ENCODE measurements around the gene AURKAIP1. TPM values are rescaled to one million over a fixed set of nuclear protein-coding genes. Genes with fewer than 3 reads are reported as not detected.

AURKAIP1 gene
- total and polyA plus RNA-seq, 9 of the 15 experiments (the other 6 are each of a cell fraction or from before 2014, with no cell fraction given): 7.8 to 478 (median 92.0) TPM

DNA sequence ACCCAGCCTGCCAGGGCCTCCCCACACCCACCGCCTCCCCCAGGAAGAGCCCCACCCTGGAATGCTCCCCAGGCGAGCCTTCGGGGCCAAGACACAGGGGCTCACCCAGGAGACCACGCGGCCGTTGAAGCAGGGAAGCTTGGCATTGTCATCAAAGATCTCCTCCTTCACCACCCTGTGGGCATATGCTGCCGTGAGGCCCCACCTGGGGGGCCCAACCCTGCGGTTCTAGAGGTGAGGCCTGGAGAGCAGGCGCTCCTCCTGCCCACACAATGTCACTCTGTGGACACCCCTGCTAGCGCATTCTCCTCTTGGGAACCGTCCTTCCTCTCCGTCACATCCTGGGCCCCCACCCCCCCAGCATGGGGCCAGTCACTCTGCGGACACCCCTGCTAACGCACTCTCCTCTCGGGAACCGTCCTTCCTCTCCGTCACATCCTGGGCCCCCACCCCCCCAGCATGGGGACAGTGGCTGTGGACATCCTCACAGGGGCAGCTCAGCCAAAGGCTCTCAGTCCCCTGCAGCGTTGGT, 32.4 kb downstream of the AURKAIP1 start:
- Histone ChIP-seq H3K4me1 (replicated peaks in 1 of 2; ENCODE audit: control insufficient read depth in 2 of 2, insufficient read depth in 2 of 2, low read length in 2 of 2) (peaks cover 9 to 88% of the 10 kb centered on the region in 2 experiments; a peak in 3 of 5 replicates), H3K36me3 (ENCODE audit: control insufficient read depth, insufficient read depth, low read length) (peaks cover 73% of the 10 kb centered on the region; the same call in 2 of the 3 replicates), H3K9me1 (ENCODE audit: control insufficient read depth, insufficient read depth, low read length) (peaks cover 8% of the 10 kb centered on the region), H3K79me2 (ENCODE audit: control insufficient read depth, insufficient read depth, low read length) (peaks cover 49% of the 10 kb centered on the region), H3K9ac (ENCODE audit: insufficient read depth in 1 of 2, low read depth in 2 of 2, low read length in 2 of 2) (no peak overlapping the region), H3K27me3 (ENCODE audit: control insufficient read depth in 2 of 2, insufficient read depth in 2 of 2, low read length in 2 of 2) (no peaks in the 10 kb centered on the region), H4K20me1 (replicated peaks; ENCODE audit: control insufficient read depth, insufficient read depth, low read length) (peaks cover 45% of the 10 kb centered on the region; the same call in 1 of the 2 replicates), H2AFZ (ENCODE audit: low read depth, low read length) (no peak overlapping the region), H3K9me3 (replicated peaks; ENCODE audit: control insufficient read depth, insufficient read depth, low read depth, low read length) (peaks cover 2% of the 10 kb centered on the region; the same call in 1 of the 2 replicates), H3K27ac (ENCODE audit: extremely low read depth, low read depth, low read length) (no peak overlapping the region), H3K4me2 (ENCODE audit: insufficient read depth, low read length) (no peak overlapping the region), H3K4me3 (no peak overlapping the region)
- in situ Hi-C loops (cut with MboI): no loop called here
- no peak for FAIRE-seq
- ATAC-seq: no peak
- intact Hi-C loops (cut with micrococcal nuclease): no loop called here
- no peak for DNase-seq (ENCODE audit: extremely low read depth in 1 of 4, low spot score in 3 of 4)
- ChIA-PET CTCF (ENCODE audit: low intra/inter-chr PET ratio) (no interaction called here), POLR2A (interaction anchor here (0.6 to 1.1 kb wide), 3 partner anchors 11 to 17 kb away, joined by 3 to 4 read pairs (median 4); no protein-coding TSS in a partner anchor)
- 95% methylated on average over 17 of the region's 18 CpGs for WGBS (ENCODE audit: insufficient coverage, low coverage, missing lambda C conversion rate)
- BruUV-seq (replicated peaks): no TSS peak
- TF ChIP-seq BACH1 (tag; IDR thresholded peaks at IDR 0.05): no peak
- 0 out of 2 replicates have a peak, but pooled peaks have one; percentile 10 for TF ChIP-seq POLR2G (IDR thresholded peaks at IDR 0.05; ENCODE audit: low read depth, low read length)
- TF ChIP-seq, protein P1, sequence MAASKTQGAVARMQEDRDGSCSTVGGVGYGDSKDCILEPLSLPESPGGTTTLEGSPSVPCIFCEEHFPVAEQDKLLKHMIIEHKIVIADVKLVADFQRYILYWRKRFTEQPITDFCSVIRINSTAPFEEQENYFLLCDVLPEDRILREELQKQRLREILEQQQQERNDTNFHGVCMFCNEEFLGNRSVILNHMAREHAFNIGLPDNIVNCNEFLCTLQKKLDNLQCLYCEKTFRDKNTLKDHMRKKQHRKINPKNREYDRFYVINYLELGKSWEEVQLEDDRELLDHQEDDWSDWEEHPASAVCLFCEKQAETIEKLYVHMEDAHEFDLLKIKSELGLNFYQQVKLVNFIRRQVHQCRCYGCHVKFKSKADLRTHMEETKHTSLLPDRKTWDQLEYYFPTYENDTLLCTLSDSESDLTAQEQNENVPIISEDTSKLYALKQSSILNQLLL (CRISPR knock-in tag; IDR thresholded peaks at IDR 0.05; ENCODE audit: borderline replicate concordance): no peak

All from K562 (cell line).